ENCODE data around the gene SLC12A3.
A peak's percentile ranks its signal among the peaks of the same experiment; 100 is the strongest.

The SLC12A3 gene

GRCh38 chr16:56943761-56944375, 78.9 kb downstream of the SLC12A3 start:
- no peak for DNase-seq (ENCODE audit: low read depth, low spot score)

GRCh38 chr16:56944954-56945839, 80.2 kb downstream of the SLC12A3 start:
- DNase-seq (ENCODE audit: low read depth, low spot score): no peak

- no peak for DNase-seq (ENCODE audit: low read depth, low spot score)
Observed at GRCh38 chr16:56945847-56946527, 81.0 kb downstream of the SLC12A3 start.

- DNase-seq (ENCODE audit: low read depth, low spot score): no peak
Observed at GRCh38 chr16:56946767-56947603, 82.0 kb downstream of the SLC12A3 start.

- DNase-seq (ENCODE audit: low read depth, low spot score): no peak
Observed at GRCh38 chr16:56947604-56947995, 82.6 kb downstream of the SLC12A3 start.

GRCh38 chr16:56948234-56948633, 83.2 kb downstream of the SLC12A3 start:
- DNase-seq (ENCODE audit: low read depth, low spot score): no peak

GRCh38 chr16:56950051-56950450, 85.0 kb downstream of the SLC12A3 start:
- DNase-seq (ENCODE audit: low read depth, low spot score): no peak

GRCh38 chr16:56950455-56950854, 85.4 kb downstream of the SLC12A3 start:
- DNase-seq (ENCODE audit: low read depth, low spot score): no peak

- DNase-seq (ENCODE audit: low read depth, low spot score): peak; percentile 50
Observed at GRCh38 chr16:56950881-56951771, 86.1 kb downstream of the SLC12A3 start.

GRCh38 chr16:56953006-56953405, 88.0 kb downstream of the SLC12A3 start:
- DNase-seq (ENCODE audit: low read depth, low spot score): no peak

GRCh38 chr16:56956076-56956475, 91.1 kb downstream of the SLC12A3 start:
- DNase-seq (ENCODE audit: low read depth, low spot score): no peak

GRCh38 chr16:56956756-56957155, 91.7 kb downstream of the SLC12A3 start:
- DNase-seq (ENCODE audit: low read depth, low spot score): no peak

- DNase-seq (ENCODE audit: low read depth, low spot score): no peak
Observed at GRCh38 chr16:56960681-56961281, 95.8 kb downstream of the SLC12A3 start.

GRCh38 chr16:56961386-56961785, 96.4 kb downstream of the SLC12A3 start:
- DNase-seq (ENCODE audit: low read depth, low spot score): no peak

- DNase-seq (ENCODE audit: low read depth, low spot score): no peak
Observed at GRCh38 chr16:56961851-56962281, 96.9 kb downstream of the SLC12A3 start, which contains the start of gene CETP. CETP (plus strand) TSS chr16:56961950; CDS start chr16:56961980, 30 bp downstream.

- peak; percentile 73 for DNase-seq (ENCODE audit: low read depth, low spot score)
Observed at GRCh38 chr16:56964243-56965148, 99.5 kb downstream of the SLC12A3 start.

Measured in iPS DF 19.7 (cell line).